HG03045 (cell line): ENCODE measurements around the gene ANKRD44.

Experiments used
- ATAC-seq: cut with Tn5 transposase; IDR thresholded peaks from one replicate; pipeline ENCODE4 v1.9.1; 2021; ENCODE audit warnings: mild to moderate bottlenecking, moderate library complexity; ENCODE audit not compliant: unreplicated experiment

ANKRD44 gene

DNA sequence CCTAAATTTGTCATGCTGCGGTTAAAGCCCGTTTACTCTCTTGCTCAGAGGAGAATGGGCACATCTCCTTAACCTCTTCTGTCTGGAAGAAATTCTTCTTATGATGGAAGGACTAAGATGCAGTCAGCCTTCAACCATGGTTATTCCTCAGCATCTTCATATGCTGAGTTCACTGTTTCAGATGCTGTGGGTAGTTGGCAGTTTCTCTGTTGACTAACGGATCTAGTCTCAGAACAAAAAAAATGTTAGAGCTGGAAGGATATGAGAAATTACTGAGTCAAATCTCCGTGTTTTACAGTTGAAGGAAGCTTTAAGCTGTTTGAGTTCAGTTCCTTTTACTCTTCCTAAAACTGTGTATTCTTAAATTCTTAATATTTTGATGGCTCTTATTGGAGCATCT lies 340.5 kb downstream of the ANKRD44 start:
- ATAC-seq, result no peak

DNA sequence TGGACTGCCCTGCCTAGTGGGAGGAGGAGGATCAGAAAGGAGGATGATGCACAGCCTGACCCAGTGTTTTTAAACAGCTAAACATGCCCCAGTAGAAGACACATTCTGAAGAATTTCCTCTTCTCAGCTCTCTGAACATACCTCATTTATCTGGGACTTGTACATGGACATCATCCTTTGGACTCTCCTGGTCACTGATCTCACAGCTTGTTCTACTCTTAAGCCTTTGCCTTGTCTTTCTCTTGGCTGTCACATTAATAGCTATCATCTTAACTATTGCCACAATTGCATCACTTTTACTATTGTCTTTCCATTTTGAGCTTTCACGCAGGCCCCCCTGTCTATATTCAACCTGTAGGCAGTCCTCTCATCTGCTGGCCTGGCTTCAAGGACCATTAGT lies 342.1 kb downstream of the ANKRD44 start:
- ATAC-seq, result no peak

DNA sequence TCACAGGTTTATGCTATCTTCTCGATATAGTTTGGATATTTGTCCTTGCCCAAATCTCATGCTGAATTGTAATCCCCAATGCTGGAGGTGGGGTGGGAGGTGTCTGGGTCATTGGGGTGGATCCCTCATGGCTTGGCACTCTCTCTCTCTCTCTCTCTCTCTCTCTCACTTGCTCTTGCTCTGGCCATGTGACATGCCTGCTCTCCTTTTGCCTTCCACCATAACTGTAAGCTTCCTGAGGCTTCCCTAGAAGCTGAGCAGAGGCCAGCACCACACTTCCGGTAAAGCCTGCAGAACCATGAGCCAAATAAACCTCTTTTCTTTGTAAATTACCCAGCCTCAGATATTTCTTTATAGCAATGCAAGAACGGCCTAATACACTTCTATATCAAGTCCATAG lies 342.8 kb downstream of the ANKRD44 start:
- ATAC-seq, result no peak

DNA sequence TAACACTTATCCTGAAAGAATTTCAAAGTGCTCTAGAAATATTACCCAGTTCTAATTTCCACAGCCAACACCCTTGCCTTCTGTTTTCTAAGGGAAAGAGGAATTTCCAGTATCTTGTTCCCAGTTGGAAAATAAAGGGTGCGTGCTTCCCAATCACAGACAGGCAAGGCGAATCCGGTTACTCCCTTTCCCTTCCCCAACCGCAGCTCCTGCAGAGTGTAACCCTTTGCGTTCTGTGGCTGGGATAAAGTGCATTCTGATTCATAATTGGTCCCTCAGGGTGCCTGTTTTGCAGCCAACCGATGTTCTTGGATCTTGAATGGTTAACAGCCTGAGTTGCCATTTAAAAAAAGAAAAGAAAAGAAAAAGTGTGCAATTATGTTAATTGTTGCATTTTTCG lies 343.5 kb downstream of the ANKRD44 start:
- ATAC-seq, result no peak

DNA sequence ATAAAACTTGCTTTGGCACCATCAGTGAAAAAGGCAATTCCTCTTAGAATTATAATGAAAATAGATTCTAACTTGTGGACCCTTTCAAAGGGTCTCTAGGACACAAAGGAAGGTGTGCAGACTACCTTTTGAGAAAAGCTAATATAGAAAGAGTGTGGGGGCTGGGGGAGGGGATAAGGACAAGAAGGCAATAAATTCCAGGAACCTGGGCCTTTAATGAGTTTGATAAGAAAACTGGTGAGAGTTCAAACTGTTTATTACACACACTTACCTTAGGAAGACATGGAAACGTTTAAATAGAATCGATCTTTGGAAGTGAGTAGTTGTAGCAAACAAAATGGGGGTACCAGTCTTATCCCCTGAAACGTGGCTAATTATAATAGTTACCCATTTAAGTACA lies 344.5 kb downstream of the ANKRD44 start:
- no peak for ATAC-seq

DNA sequence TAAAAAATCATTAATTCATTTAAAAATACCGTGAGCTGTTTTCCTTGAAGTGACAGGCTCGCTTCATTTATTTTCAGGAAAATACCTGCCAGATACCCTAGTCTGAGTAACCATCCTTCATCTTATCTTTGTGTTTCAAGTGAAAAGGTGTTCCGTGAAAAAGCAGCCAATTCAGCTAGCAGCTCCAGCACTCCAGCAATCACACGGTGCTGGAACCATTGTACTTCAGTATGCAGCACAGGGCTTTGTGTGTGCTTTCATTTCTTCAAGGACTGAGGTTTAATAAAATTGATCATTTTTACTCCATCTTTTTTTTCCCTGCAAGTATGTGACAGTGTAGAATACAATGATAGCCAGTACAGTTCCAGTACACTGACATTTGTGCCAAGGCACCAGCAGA lies 344.9 kb downstream of the ANKRD44 start:
- no peak for ATAC-seq

DNA sequence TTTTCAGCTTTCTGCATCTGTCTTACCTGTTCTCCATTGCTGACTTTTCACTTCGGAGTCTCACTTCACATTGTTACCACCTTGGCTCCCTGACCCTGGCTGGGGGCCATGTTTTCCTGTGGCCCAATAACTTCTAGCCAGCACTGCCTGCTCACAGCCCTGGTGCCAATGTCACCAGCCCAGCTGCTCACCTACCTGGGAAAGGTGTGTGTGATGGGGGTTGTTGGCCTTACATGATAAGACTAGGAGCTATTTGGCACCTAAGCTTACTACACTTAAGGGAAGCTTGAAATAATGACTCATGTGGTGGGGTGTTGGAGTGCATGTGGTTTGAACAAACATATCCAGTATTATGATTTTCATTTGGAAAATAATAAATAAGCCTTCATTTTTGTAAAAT lies 346.6 kb downstream of the ANKRD44 start:
- ATAC-seq, result no peak

DNA sequence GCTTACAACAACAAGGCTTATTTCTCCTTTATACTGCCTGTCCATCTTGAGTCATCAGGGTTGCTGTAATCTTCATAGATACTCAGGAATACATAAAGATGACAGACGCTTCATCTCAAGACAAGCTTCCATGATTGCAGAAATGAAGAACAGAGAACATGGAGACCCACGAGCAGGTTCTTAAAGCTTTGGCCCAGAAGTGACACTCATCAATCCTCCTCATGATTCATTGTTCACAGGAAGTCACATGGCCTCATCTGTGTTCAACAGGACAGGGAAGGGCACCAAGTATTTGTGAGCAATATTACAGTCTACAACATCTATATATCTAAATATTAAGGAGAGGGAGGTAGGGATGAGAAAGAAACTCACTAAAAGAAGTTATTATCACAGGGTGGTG lies 347.5 kb downstream of the ANKRD44 start:
- ATAC-seq, result no peak

DNA sequence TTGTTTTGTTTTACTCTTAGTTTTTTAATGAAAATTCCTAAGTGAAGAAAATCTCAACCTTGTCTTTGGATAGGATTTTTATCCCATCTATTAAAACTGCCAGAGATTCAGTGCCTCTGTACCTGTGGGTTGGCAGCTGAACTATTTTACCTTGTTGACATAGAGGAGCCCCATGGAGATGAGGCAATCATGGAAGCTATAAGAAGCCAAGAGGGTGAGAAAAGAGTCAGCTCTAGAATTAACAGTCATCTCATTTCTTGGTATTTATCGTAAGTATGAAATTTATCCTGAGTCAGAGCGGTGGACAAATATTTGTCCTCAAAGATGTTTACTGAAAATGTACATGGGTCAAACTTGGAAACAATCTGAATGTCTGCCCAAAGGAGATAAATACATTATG lies 348.3 kb downstream of the ANKRD44 start:
- ATAC-seq, result no peak

DNA sequence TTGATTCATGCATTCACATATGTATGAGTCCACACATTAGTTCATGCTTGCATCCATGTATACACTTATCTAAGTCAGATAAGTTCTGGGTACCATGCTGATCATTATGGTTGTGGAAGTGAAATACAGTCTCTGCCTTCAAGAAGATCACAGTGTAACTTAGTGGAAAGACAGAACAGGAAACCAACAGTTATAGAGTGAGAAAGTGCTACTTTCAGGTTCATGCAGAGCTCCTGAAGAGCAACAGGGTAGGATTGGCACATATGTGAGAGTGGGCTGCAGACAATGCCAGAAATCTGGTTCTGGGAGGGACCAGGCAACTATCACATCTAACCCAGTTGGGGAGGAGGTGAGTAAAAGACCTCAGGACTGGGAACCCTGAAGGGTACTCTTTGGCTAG lies 348.7 kb downstream of the ANKRD44 start:
- peak; percentile 75 for ATAC-seq

DNA sequence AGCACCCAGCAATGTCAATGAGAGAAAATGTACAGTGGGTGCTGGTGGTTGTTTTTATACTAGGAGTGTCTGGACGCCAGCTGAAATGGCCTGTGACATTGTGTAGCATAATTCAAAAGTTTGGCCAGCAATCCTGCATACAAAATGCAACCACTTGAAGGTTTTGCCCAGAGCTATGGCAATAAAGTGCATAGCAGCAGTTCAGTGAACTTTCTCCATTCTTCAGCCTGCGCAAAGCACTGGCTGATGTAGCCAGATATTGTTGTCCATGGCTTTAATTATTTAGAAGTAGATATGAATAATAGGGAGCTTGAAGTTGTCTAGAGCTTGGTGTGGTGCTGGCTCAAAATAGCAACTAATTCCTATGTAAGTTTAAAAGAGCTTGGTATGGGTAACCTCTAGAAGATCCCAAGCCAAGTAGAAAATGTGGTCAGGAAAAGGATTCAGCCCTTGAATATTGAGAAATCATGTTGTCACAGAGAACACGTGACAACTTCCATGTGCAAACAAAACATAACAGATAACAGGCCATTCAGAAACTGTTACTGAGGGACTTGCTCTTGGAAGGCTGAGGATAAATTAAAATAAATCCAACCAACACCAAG lies 350.7 kb downstream of the ANKRD44 start:
- ATAC-seq, result no peak

DNA sequence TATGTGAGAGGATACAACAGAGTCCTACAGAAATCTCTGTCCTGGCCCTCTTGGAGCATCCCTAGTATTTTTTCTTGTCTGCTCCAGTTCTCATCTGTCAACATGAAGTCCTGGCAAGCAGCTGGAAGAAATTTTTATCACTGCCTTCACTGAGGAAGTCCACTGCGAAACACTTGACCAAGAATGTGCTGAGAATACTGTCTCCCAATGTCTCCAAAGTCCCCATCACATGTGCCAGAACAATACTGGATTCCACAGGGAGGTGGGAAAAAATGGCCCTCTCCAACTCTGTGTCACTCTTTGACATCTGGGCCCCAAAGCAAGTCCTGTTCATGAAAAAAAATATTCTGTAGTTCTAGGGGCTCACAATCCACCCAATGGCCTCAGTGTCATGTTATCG lies 351.3 kb downstream of the ANKRD44 start:
- no peak for ATAC-seq

DNA sequence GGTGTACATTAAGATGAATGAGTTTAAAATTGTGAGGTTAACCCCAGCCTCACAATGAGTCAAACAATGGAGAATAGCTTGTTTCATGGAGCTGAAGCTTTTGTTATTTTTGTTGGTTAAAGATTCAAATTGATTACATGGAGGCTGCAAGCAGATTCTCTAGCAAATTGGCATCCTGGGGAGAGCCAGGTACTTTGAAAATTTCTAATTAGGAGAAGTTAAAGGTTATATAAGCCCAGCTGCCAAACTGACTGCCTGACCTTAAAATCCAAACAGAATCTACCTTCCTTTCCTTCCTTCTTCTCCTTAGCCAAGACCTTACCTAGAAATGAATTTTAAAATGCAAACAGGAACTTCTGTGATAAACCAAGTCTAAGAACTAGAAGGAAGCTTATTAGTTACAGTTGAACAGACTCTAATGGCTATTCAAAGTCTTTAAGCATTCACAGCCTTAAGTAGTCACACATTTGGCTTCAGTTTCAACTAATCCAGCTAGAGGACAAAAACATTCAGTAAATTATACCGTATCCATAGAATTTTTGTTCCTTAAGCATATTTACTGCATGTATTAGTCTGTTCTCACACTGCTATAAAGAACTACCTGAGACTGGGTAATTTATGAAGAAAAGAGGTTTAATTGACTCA lies 352.6 kb downstream of the ANKRD44 start:
- no peak for ATAC-seq

DNA sequence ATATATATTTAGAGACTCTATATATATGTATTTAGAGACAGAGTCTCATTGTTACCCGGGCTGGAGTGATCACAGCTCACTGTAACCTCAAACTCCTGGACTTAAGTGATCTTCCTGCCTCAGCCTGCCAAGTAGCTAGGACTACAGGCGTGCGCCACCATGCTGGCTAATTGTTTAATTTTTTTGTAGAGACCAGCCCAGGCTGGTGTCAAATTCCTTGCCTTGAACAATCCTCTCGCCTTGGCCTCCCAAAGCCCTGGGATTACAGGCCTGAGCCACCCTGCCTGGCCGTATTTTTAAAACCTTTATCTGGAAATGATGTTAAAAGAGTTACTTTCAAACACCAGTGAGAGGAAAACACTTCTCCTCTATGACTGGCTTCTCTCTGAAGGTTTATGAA lies 353.1 kb downstream of the ANKRD44 start:
- ATAC-seq, result no peak

DNA sequence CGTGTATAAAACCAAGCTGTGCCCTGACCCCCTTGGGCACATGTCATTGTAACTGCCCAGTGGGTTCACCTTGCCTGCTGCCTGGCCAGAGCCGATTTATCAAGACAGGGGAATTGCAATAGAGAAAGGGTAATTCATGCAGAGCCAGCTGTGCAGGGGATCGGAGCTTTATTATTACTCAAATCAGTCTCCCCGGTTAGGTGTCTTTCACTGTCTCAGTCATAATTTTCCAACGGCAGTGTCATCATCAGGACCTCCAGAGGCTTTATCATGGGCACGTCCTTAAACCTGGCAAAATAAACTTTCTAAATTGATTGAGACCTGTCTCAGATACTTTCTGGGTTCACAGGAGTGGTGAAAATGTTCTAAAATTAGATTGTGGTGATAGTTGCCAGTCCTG lies 354.5 kb downstream of the ANKRD44 start:
- ATAC-seq, result no peak

DNA sequence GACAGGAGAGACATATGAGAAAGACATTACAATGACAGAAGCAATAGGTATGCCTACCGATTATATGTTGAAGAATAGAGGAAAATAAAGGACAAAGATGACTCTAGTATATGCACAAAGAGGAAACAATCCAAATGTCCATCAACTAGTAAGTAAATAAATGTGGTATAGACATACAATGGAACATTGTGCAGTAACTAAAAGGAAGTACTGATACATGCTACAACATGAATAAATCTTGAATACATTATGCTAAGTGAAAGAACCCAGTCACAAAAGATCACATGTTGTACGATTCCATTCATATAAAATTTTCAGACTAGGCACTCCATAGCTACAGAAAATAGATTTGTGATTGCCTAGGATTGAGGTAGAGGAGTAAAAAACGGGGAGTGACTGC lies 355.5 kb downstream of the ANKRD44 start:
- ATAC-seq, result no peak

DNA sequence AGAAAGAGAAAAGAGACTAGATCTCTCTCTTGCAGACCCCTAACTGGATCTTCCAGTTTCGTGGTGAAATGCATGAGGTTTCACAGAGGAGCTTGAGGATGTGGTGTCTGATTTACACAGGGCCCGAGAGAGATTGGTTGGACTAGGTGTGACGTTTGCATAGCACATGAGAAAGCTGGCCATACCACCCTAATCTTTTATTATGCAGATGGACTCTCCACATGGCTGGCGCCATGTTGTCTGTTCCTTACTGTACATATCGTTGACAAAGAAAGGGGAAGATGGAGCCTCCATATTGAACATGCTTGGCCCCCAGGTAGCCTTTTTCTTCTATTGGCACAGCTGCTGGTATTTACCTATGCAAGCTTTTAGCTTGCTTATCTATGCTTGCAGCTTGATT lies 356.6 kb downstream of the ANKRD44 start:
- ATAC-seq, result no peak

DNA sequence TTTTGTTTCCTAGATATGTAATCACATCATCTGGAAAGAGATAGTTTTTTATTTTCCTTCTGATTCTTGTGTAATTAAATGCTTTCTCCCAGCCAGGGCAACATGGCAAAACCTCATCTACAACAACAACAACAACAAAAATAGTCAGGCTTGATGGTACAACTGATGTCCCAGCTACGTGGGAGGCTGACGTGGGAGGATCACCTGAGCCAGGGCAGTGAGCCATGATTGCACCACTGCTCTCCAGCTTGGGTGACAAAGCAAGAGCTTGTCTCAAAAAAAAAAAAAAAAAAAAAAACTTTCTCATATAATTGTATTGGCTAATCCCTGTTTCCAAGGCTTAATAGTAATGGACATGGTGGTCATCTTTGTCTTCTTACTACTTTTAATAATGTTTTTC lies 357.6 kb downstream of the ANKRD44 start:
- no peak for ATAC-seq

DNA sequence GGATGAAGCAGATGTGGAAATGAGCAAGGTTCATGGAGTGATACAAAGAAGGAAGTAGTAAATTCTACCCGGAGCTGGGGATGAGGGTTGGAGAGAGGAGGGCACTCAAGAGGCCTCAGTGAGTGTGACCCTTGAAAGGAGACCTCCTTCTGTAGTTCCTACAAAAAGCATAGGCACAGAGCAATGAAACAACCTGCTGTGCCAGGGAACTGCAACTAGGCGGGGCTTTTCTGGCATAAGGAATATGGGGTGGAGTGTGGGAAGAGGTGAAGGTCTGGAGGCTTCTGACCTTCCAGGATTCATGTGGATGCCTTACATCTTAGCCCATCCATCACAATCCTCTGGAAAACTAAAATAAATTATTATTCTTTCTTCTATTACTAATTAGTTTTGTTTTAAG lies 358.6 kb downstream of the ANKRD44 start:
- ATAC-seq, result no peak

DNA sequence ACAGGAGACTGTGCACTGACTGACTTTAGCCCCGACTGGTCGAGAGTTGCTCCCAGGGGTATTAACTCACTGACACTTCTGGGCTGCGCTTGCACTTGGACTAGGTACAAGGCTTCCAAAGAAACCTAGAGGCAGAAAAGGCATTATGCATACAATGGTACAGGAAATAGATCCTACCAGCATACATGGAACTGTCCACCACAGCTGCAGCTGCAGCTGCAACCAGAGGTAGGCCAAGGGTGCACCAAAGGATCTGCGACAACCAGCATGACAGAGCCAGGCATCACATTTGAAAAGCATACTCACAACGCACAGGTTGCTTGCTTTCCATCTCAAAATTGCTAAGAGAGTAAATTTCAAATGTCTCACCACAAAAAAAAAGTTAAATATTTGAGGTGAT lies 361.5 kb downstream of the ANKRD44 start:
- ATAC-seq, result no peak

DNA sequence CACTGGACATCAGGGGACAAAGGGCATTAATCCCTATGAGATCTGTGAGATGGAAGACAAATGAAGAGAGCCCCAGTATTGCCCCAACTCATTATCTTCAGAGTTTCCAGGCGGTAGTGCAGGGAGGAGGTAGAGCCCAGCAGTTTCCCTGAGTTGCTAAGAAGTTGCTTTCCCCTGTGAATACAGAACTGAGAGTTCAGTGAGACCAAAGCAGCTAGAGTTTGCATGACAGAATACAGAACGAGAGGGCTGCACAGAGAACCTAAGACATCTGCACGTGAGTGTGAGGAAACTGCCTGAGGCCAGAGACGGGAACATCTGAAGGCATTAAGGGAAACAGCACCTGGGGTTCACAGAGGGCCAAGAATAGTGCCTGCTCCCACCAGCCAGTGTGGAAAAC lies 366.0 kb downstream of the ANKRD44 start:
- ATAC-seq, result peak; percentile 89

DNA sequence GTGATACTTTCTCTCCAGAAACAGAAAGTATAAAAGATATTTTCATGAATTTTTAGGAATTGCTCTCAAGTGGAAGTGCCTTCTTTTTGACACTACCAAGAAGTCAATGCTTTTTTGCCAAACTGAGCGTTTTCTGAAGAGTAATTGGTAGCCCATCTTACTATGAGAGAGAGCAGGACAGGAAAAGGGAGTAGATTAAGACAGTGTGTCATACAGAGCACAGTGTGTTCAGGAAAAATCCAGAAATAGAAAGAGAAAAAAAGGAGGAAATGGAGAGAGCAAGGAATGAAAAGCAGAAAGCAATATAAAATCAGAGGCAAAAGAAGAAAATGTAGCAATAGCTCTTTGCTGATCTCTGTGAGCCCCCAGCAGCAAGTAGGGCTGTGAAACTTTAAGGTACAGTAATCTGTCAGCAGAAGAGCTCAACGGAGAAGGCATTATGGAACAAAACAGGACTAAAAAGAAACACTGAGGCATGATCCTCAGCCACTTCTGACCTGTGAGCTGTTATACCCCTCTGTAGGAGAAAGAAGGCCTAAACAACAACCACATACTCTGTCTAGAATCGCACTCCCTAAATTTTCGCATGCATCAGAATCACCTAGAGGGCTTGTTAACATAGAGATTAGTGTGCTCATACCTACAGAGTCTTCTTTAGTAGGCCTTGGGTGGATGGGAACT lies 369.0 kb downstream of the ANKRD44 start:
- ATAC-seq, result no peak

DNA sequence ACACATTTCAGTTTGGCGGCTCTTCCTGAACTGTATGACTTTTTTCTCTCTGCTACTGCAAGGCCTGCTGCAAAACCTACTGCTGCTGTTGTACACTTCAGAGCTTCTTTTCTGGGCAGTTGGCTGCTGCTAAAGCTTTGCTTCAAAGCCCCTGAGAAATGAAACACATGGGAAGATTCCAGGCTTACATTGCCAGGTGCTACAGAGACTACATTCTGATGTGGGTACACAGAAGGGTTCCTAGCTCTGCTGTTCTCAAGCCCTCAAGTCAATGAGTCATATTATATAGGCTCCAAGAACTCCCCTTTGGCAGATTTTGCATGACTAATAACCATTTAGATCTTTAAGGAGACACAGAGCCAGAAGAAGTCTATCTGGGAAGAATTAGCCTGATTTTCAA lies 371.2 kb downstream of the ANKRD44 start:
- ATAC-seq, result no peak
